ENCODE results near the gene SCG2.

DNA sequence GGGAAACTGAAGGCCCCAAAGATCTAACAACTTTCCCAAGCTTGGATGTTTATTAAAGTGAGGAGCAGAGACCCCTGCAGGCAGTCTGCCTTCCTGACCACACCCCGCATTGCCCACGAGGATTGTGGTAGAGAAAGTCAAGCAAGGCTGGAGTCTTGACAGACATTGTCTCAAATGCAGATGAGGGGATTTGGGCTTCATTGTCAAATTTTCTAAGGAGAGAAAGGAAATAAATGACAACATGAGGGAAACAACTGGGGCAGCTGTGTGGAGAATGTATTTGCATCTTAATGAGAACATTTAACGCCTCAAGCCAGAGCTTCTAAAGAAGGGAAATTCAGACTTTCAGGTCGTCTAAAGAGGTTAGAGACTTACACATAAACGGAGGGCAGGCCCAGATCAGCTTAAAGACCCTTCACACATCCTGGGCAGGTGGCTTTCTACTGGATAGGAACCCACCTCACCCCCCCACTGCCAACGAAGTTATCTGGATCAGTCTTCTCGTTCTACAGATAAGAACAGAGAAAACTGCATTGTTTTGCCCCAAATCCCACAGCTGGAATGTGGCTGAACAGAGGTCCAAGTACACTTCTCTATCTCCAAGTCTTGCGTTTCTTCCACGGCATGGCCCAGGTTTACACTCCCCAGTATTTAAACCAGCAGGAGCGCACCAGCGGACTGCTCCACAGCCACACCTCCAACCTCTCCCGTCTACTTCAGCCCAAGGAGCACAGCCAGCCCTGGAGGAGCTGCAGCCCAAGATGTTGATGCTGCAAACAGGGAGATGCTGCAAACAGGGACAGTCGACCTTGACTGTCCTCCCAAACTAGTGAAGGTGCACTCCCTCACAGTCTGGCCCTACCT, 16.2 kb upstream of the SCG2 start:
- TF ChIP-seq, protein P1, sequence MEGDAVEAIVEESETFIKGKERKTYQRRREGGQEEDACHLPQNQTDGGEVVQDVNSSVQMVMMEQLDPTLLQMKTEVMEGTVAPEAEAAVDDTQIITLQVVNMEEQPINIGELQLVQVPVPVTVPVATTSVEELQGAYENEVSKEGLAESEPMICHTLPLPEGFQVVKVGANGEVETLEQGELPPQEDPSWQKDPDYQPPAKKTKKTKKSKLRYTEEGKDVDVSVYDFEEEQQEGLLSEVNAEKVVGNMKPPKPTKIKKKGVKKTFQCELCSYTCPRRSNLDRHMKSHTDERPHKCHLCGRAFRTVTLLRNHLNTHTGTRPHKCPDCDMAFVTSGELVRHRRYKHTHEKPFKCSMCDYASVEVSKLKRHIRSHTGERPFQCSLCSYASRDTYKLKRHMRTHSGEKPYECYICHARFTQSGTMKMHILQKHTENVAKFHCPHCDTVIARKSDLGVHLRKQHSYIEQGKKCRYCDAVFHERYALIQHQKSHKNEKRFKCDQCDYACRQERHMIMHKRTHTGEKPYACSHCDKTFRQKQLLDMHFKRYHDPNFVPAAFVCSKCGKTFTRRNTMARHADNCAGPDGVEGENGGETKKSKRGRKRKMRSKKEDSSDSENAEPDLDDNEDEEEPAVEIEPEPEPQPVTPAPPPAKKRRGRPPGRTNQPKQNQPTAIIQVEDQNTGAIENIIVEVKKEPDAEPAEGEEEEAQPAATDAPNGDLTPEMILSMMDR (IDR thresholded peaks at IDR 0.05; ENCODE audit: poor library complexity, severe bottlenecking) = peak; percentile 38
- no peak for TF ChIP-seq EP300 (conservative IDR thresholded peaks at IDR 0.05; ENCODE audit: poor library complexity, severe bottlenecking)
- TF ChIP-seq EZH2 (IDR thresholded peaks at IDR 0.05; ENCODE audit: borderline replicate concordance, insufficient read depth, low read length, poor library complexity, severe bottlenecking) = no peak
- no peak for TF ChIP-seq POLR2AphosphoS5 (IDR thresholded peaks at IDR 0.05)
- TF ChIP-seq, protein P2, sequence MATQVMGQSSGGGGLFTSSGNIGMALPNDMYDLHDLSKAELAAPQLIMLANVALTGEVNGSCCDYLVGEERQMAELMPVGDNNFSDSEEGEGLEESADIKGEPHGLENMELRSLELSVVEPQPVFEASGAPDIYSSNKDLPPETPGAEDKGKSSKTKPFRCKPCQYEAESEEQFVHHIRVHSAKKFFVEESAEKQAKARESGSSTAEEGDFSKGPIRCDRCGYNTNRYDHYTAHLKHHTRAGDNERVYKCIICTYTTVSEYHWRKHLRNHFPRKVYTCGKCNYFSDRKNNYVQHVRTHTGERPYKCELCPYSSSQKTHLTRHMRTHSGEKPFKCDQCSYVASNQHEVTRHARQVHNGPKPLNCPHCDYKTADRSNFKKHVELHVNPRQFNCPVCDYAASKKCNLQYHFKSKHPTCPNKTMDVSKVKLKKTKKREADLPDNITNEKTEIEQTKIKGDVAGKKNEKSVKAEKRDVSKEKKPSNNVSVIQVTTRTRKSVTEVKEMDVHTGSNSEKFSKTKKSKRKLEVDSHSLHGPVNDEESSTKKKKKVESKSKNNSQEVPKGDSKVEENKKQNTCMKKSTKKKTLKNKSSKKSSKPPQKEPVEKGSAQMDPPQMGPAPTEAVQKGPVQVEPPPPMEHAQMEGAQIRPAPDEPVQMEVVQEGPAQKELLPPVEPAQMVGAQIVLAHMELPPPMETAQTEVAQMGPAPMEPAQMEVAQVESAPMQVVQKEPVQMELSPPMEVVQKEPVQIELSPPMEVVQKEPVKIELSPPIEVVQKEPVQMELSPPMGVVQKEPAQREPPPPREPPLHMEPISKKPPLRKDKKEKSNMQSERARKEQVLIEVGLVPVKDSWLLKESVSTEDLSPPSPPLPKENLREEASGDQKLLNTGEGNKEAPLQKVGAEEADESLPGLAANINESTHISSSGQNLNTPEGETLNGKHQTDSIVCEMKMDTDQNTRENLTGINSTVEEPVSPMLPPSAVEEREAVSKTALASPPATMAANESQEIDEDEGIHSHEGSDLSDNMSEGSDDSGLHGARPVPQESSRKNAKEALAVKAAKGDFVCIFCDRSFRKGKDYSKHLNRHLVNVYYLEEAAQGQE (IDR thresholded peaks at IDR 0.05; ENCODE audit: borderline replicate concordance) = no peak
- no peak for TF ChIP-seq TAF1 (IDR thresholded peaks at IDR 0.05; ENCODE audit: low read depth)
- peak; percentile 15 for TF ChIP-seq RAD21 (conservative IDR thresholded peaks at IDR 0.05)
